ELR (cell line): Measurements from ENCODE around the gene F12.

Experiments used
- DNase-seq: peaks from one replicate; pipeline ENCODE4 v3.0.0-alpha.2; 2015; ENCODE audit warnings: low read depth

The F12 gene

GRCh38 chr5:177446200-177447065, 37.1 kb upstream of the F12 start, which contains the start of gene PRR7:
TSS of gene PRR7 (plus strand) at chr5:177446814. CDS start at chr5:177455068, 8,254 bp downstream.
- peak; percentile 78 for DNase-seq

- no peak for DNase-seq
Observed at GRCh38 chr5:177445917-177446199, 36.5 kb upstream of the F12 start.

- DNase-seq, result no peak
Observed at GRCh38 chr5:177445052-177445916, 35.9 kb upstream of the F12 start.

GRCh38 chr5:177444106-177445051, 35.0 kb upstream of the F12 start:
- DNase-seq, result no peak

- no peak for DNase-seq
Observed at GRCh38 chr5:177443144-177443983, 34.0 kb upstream of the F12 start.

GRCh38 chr5:177442066-177442826, 32.9 kb upstream of the F12 start:
- no peak for DNase-seq

- DNase-seq, result no peak
Observed at GRCh38 chr5:177440990-177441780, 31.8 kb upstream of the F12 start.

- no peak for DNase-seq
Observed at GRCh38 chr5:177440211-177440989, 31.0 kb upstream of the F12 start.

- no peak for DNase-seq
Observed at GRCh38 chr5:177439518-177440053, 30.2 kb upstream of the F12 start.

- no peak for DNase-seq
Observed at GRCh38 chr5:177438468-177438867, 29.1 kb upstream of the F12 start.

GRCh38 chr5:177437623-177438022, 28.3 kb upstream of the F12 start:
- no peak for DNase-seq

- no peak for DNase-seq
Observed at GRCh38 chr5:177435847-177436536, 26.6 kb upstream of the F12 start.

GRCh38 chr5:177434942-177435738, 25.8 kb upstream of the F12 start:
- no peak for DNase-seq

- peak; percentile 38 for DNase-seq
Observed at GRCh38 chr5:177434437-177434836, 25.1 kb upstream of the F12 start.

- no peak for DNase-seq
Observed at GRCh38 chr5:177433658-177434217, 24.4 kb upstream of the F12 start.

GRCh38 chr5:177432839-177433657, 23.7 kb upstream of the F12 start:
- DNase-seq, result no peak
